Panc1 (cell line): Measurements from ENCODE around the gene TTC28. TPM values are rescaled to one million over a fixed set of nuclear protein-coding genes. Genes with fewer than 3 reads are reported as not detected.

Source experiments
- ATAC-seq: fragments of 200-7000 bp; cut with Tn5 transposase; 2 replicates; pipeline ENCODE4 v1.9.1; 2020; ENCODE audit warnings: mild to moderate bottlenecking, moderate library complexity
- BruUV-seq: library from RNA; stranded (reverse); fragments of 400-500 nt; replicated peaks from 2 replicates; lab custom pipeline; 2021; lab: Mats Ljungman, UMichigan
- CTCF ChIA-PET: fragments of 300-600 bp; sonication (Branson Sonifier 250); formaldehyde crosslinking; loops from one replicate; lab custom pipeline; 2022; ENCODE audit warnings: antibody characterized with exemption; lab: Charles Lee
- POLR2A ChIA-PET: fragments of 300-600 bp; sonication (Branson Sonifier 250); formaldehyde crosslinking; loops from one replicate; lab custom pipeline; 2022; ENCODE audit warnings: antibody characterized with exemption; lab: Charles Lee
- DNase-seq: peaks from one replicate; pipeline ENCODE4 v3.0.0-alpha.2; 2010; ENCODE audit warnings: low read depth, low spot score
- H3K27ac ChIP-seq: 2 replicates; pipeline ENCODE4 v1.5.1; 2011; ENCODE audit warnings: mild to moderate bottlenecking, low read length, inconsistent platforms
- H3K27me3 ChIP-seq: fragments of 200-500 bp; sonication (Bioruptor generic); 2 replicates; pipeline ENCODE4 v1.6.0; 2014; ENCODE audit warnings: low read length, inconsistent platforms; ENCODE audit not compliant: control insufficient read depth, insufficient read depth
- H3K36me3 ChIP-seq: fragments of 200-500 bp; sonication (Bioruptor generic); 2 replicates; pipeline ENCODE4 v1.5.1; 2014; ENCODE audit warnings: inconsistent platforms, mild to moderate bottlenecking, low read length, moderate library complexity; ENCODE audit not compliant: control insufficient read depth, insufficient read depth
- H3K4me1 ChIP-seq: 2 replicates; pipeline ENCODE4 v1.5.1; 2011; ENCODE audit warnings: inconsistent platforms, mild to moderate bottlenecking, low read length, moderate library complexity; ENCODE audit not compliant: control insufficient read depth, insufficient read depth
- H3K4me3 ChIP-seq, 2 experiments: 2 replicates each; pipeline ENCODE4 v1.5.1; 2011 to 2012; ENCODE audit warnings: low read depth in 2 of 2, low read length in 2 of 2, mild to moderate bottlenecking in 2 of 2, inconsistent platforms in 1 of 2, moderate library complexity in 1 of 2
- H3K9me3 ChIP-seq: fragments of 200-500 bp; sonication (Bioruptor generic); 2 replicates; pipeline ENCODE4 v1.5.1; 2014; ENCODE audit warnings: low read depth, mild to moderate bottlenecking, inconsistent platforms, low read length, moderate library complexity; ENCODE audit not compliant: control insufficient read depth, insufficient read depth
- CTCF ChIP-seq: fragments of 450-650 bp; IDR thresholded peaks from 2 replicates; pipeline ENCODE4 v1.5.1; 2017; ENCODE audit warnings: mild to moderate bottlenecking
- POLR2AphosphoS5 ChIP-seq: IDR thresholded peaks from 2 replicates; pipeline ENCODE4 v1.6.1; 2012; ENCODE audit warnings: mild to moderate bottlenecking, low read depth, low read length, moderate library complexity
- REST ChIP-seq, 2 experiments: IDR thresholded peaks; 2 replicates each; pipeline ENCODE4 v1.6.1; 2011 to 2012; ENCODE audit warnings: low read depth in 2 of 2, control low read depth in 1 of 2, low read length in 1 of 2, mild to moderate bottlenecking in 1 of 2, moderate library complexity in 1 of 2; ENCODE audit not compliant: insufficient read depth in 1 of 2
- SIN3A ChIP-seq: IDR thresholded peaks from 2 replicates; pipeline ENCODE4 v1.6.1; 2012; ENCODE audit warnings: low read depth, mild to moderate bottlenecking, low read length, moderate library complexity, borderline replicate concordance; ENCODE audit not compliant: insufficient read depth
- TCF7L2 ChIP-seq: IDR thresholded peaks from 2 replicates; pipeline ENCODE4 v1.6.1; 2011; ENCODE audit warnings: mild to moderate bottlenecking, low read depth, low read length, inconsistent platforms
- in situ Hi-C: cut with HindIII; loops from 2 replicates; pipeline ENCODE4 v1.10.0; 2016; ENCODE audit warnings: low sequenced_read_pairs, low pct_unique_long_range_greater_than_20kb
- intact Hi-C: fragments of 100-400 bp; cut with micrococcal nuclease; formaldehyde crosslinking; loops from one replicate; pipeline ENCODE4 v1.10.0; 2022; ENCODE audit not compliant: unreplicated experiment
- total RNA-seq: library from RNA; stranded (reverse); gene quantifications from one replicate; pipeline ENCODE4 v1.2.1, GENCODE V29; 2021; ENCODE audit not compliant: unreplicated experiment

TTC28 gene
- total RNA-seq, 1 experiment from 2014 or later, result 24.8 TPM

GRCh38 chr22:27959335-27960090 is 720.1 kb downstream of the TTC28 start:
- Histone ChIP-seq H3K27me3 (no peaks in the 10 kb centered on the region), H3K4me3 (no peak overlapping the region), H3K4me1 (no peaks in the 10 kb centered on the region), H3K36me3 (no peaks in the 10 kb centered on the region), H3K9me3 (no peaks in the 10 kb centered on the region), H3K27ac (no peak overlapping the region)
- in situ Hi-C loops (no loop called here), intact Hi-C loops (no loop called here)
- ChIA-PET POLR2A (no interaction called here), CTCF (no interaction called here)
- DNase-seq (no peak), ATAC-seq (no peak)
- TF ChIP-seq POLR2AphosphoS5, result no peak
- TF ChIP-seq REST (IDR thresholded peaks at IDR 0.05; ENCODE audit: insufficient read depth in 1 of 2, low read depth in 2 of 2, low read length in 1 of 2), result no peak
- no peak for TF ChIP-seq CTCF
- TF ChIP-seq SIN3A, result no peak
- no peak for TF ChIP-seq TCF7L2
- no TSS peak for BruUV-seq

- Histone ChIP-seq H3K36me3 (no peaks in the 10 kb centered on the region), H3K27ac (no peak overlapping the region), H3K27me3 (no peaks in the 10 kb centered on the region), H3K4me1 (no peaks in the 10 kb centered on the region), H3K4me3 (no peak overlapping the region), H3K9me3 (no peaks in the 10 kb centered on the region)
- in situ Hi-C loops, result no loop called here
- POLR2A ChIA-PET, result no interaction called here
- DNase-seq, result no peak
- intact Hi-C loops, result no loop called here
- CTCF ChIA-PET, result no interaction called here
- no peak for ATAC-seq
- BruUV-seq, result no TSS peak
- TF ChIP-seq TCF7L2, result no peak
- no peak for TF ChIP-seq REST (IDR thresholded peaks at IDR 0.05; ENCODE audit: insufficient read depth in 1 of 2, low read depth in 2 of 2, low read length in 1 of 2)
- TF ChIP-seq SIN3A, result no peak
- TF ChIP-seq POLR2AphosphoS5, result no peak
- TF ChIP-seq CTCF, result no peak
Observed at GRCh38 chr22:27952779-27953178, 726.9 kb downstream of the TTC28 start.
